Measurements from ENCODE around the gene ADAM10.

DNA sequence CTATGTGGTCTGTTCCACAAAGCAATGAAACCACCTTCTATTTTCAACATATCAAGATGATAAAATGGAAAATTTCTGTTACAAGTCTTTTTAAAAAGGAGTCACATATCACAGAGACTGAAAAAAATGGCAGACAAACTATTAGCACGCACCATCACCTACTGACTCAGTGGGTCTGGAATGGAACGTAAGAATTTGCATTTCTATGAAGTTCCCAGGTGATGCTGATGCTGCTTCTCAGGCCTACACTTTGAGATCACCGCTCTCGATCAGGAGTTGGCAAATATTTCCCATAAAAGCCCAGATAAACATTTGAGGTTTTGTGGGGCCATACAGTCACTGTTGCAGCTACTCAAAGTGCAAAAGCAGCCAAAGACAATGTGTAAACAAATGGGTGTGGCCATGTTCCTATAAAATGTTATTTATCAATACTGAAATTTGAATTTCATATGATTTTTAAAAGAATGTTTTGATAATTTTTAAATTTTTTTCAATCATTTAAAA lies 142.9 kb downstream of the ADAM10 start:
- TF ChIP-seq, protein P1, sequence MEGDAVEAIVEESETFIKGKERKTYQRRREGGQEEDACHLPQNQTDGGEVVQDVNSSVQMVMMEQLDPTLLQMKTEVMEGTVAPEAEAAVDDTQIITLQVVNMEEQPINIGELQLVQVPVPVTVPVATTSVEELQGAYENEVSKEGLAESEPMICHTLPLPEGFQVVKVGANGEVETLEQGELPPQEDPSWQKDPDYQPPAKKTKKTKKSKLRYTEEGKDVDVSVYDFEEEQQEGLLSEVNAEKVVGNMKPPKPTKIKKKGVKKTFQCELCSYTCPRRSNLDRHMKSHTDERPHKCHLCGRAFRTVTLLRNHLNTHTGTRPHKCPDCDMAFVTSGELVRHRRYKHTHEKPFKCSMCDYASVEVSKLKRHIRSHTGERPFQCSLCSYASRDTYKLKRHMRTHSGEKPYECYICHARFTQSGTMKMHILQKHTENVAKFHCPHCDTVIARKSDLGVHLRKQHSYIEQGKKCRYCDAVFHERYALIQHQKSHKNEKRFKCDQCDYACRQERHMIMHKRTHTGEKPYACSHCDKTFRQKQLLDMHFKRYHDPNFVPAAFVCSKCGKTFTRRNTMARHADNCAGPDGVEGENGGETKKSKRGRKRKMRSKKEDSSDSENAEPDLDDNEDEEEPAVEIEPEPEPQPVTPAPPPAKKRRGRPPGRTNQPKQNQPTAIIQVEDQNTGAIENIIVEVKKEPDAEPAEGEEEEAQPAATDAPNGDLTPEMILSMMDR (IDR thresholded peaks at IDR 0.05), result no peak
- TF ChIP-seq POLR2A (IDR thresholded peaks at IDR 0.05), result no peak

Data from breast epithelium (tissue), 3 donors.